ENCODE results near the gene TBXT. TPM values are rescaled to one million over a fixed set of nuclear protein-coding genes. Genes with fewer than 3 reads are reported as not detected.

Gene TBXT, protein sequence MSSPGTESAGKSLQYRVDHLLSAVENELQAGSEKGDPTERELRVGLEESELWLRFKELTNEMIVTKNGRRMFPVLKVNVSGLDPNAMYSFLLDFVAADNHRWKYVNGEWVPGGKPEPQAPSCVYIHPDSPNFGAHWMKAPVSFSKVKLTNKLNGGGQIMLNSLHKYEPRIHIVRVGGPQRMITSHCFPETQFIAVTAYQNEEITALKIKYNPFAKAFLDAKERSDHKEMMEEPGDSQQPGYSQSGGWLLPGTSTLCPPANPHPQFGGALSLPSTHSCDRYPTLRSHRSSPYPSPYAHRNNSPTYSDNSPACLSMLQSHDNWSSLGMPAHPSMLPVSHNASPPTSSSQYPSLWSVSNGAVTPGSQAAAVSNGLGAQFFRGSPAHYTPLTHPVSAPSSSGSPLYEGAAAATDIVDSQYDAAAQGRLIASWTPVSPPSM
- not detected for total RNA-seq

DNA sequence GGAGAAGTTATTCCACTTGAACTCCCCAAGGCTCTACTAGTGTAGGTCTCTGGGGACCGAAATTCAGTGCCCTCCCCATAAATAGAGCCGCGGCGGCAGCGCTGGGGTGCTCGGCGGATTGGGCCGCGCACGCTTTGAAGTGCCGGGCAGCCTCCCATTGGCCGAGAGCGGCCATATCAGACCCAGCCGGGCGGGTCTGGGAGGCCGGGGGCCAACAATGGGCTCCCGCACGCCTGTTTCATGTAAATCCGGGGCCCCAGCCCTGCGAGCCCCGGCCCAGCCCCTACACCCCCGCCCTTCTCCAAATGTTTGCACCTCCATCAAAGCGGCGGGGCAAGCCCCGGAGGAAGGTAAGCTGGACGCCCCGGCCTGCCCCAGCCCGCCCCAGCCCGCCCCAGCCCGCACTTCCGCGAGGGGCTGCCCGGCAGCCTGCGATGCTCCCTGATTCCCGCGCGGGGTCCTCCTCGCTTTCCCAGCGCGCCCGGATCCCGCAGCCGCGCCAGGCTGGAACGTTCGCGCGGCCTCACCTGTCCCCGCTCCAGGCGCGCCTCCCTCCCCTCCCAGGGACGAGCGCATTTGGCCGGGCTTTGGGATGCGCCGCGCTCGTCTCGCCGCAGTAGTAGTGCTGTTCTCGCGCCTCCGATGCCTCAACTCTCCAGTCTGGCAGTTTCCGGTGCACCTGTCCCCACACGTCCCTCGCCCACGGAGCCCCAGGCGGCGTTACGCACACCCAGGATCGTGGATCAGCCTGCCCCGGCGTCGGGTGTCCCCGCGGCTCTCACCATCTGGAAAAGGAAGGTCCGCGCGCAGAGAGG lies at the start of gene TBXT:
Gene TBXT, minus strand, starts transcription at position 51 of the 815 bp plus-strand sequence. CDS start 260 bp downstream, outside the sequence.
- TF ChIP-seq EP300 (IDR thresholded peaks at IDR 0.05) (no peak), POLR2A (IDR thresholded peaks at IDR 0.05) (no peak), POLR2AphosphoS5 (IDR thresholded peaks at IDR 0.05) (no peak)
- TF ChIP-seq, protein P1, sequence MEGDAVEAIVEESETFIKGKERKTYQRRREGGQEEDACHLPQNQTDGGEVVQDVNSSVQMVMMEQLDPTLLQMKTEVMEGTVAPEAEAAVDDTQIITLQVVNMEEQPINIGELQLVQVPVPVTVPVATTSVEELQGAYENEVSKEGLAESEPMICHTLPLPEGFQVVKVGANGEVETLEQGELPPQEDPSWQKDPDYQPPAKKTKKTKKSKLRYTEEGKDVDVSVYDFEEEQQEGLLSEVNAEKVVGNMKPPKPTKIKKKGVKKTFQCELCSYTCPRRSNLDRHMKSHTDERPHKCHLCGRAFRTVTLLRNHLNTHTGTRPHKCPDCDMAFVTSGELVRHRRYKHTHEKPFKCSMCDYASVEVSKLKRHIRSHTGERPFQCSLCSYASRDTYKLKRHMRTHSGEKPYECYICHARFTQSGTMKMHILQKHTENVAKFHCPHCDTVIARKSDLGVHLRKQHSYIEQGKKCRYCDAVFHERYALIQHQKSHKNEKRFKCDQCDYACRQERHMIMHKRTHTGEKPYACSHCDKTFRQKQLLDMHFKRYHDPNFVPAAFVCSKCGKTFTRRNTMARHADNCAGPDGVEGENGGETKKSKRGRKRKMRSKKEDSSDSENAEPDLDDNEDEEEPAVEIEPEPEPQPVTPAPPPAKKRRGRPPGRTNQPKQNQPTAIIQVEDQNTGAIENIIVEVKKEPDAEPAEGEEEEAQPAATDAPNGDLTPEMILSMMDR (IDR thresholded peaks at IDR 0.05), result no peak
- peaks cover 98% of the 10 kb centered on the region for H3K27me3 ChIP-seq
- WGBS, result 1% methylated on average over 33 of the region's 79 CpGs
- peaks cover 23% of the 10 kb centered on the region for H3K4me1 ChIP-seq
- H3K9me3 ChIP-seq, result no peaks in the 10 kb centered on the region
- no peak within 1 kb of the TSS for H3K27ac ChIP-seq
- no peaks in the 10 kb centered on the region for H3K36me3 ChIP-seq
- peak within 1 kb of the TSS; percentile 41 for H3K4me3 ChIP-seq
- no peak for DNase-seq (ENCODE audit: low spot score in 2 of 2)

DNA sequence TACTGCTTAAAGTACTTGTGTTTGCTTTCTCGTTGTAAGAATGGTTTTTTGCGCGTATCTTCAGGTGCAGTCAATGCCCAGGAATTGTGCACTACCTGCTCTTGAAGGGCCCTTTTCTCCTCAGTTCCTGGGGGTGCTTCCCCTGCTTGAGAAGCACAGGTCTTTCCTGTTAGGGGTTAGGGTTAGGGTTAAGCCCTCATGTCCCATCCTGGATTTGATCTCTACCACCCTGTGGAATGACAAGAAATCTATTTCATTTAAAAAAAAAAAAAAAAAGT lies 39.6 kb upstream of the TBXT start:
- TF ChIP-seq, protein P1 (IDR thresholded peaks at IDR 0.05), result no peak
- TF ChIP-seq POLR2AphosphoS5 (IDR thresholded peaks at IDR 0.05) (no peak), POLR2A (IDR thresholded peaks at IDR 0.05) (no peak), EP300 (IDR thresholded peaks at IDR 0.05) (no peak)
- no peak overlapping the region for H3K4me3 ChIP-seq
- no peaks in the 10 kb centered on the region for H3K9me3 ChIP-seq
- WGBS, result 82% methylated on average over 3 of the region's 3 CpGs
- no peaks in the 10 kb centered on the region for H3K4me1 ChIP-seq
- no peaks in the 10 kb centered on the region for H3K36me3 ChIP-seq
- no peaks in the 10 kb centered on the region for H3K27me3 ChIP-seq
- no peak overlapping the region for H3K27ac ChIP-seq
- no peak for DNase-seq (ENCODE audit: low spot score in 2 of 2)

DNA sequence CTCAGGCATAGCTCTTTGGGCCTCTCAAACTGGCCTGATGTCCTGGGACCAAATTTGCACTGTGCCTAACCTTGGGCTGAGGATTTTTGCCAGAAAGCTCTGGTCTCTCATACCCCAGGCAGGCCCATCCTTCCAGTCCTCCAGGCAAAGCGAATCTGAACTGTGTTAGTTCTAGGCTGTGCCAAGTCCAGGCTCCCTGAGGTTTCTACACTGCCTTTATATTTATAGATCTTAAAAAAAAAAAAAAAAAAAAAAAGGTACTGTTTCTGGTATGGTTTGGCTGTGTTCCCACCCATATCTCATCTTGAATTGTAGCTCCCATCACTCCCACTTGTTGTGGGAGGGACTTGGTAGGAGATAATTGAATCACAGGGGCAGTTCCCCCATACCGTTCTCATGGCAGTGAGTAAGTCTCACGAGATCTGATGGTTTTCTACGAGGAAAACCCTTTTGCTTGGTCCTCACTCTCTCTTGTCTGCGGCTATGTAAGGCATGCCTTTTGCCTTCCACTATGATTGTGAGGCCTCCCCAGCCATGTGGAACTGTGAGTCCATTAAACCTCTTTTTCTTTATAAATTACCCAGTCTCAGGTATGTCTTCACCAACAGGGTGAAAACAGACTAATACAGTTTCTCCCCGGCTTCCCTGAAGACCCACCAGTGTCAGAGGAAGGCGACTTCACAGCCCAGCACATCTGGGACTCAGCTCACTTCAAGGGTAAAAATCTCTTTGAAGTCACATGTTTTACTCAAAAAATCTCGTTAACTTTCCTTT lies 39.0 kb upstream of the TBXT start:
- Histone ChIP-seq H3K27ac (no peak overlapping the region), H3K4me1 (no peaks in the 10 kb centered on the region), H3K27me3 (no peaks in the 10 kb centered on the region), H3K4me3 (no peak overlapping the region), H3K36me3 (no peaks in the 10 kb centered on the region), H3K9me3 (no peaks in the 10 kb centered on the region)
- no peak for DNase-seq (ENCODE audit: low spot score in 2 of 2)
- 65% methylated on average over 8 of the region's 8 CpGs for WGBS
- TF ChIP-seq, protein P1 (IDR thresholded peaks at IDR 0.05), result no peak

DNA sequence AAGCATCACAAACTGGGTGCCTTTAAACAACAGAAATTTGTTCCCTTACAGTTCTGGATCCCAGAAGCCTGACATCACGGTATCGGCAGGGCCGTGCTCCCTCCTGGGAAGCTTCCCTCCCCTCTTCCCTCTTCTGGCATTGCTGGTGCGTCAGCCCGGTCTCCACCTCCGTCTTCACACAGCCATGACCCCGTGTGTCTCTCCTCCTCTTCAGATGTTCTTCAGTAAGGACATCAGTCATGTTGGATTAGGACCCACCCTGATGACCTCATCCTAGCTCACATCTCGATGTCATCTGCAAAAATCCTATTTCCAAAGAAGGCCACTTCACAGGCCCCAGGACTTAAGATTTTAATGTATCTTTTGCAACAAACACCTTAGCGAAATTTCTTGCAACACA lies 38.4 kb upstream of the TBXT start:
- Histone ChIP-seq H3K9me3 (no peaks in the 10 kb centered on the region), H3K27me3 (no peaks in the 10 kb centered on the region), H3K36me3 (no peaks in the 10 kb centered on the region), H3K4me3 (no peak overlapping the region), H3K4me1 (no peaks in the 10 kb centered on the region), H3K27ac (no peak overlapping the region)
- 84% methylated on average over 9 of the region's 9 CpGs for WGBS
- no peak for DNase-seq (ENCODE audit: low spot score in 2 of 2)
- TF ChIP-seq POLR2A (IDR thresholded peaks at IDR 0.05) (no peak), POLR2AphosphoS5 (IDR thresholded peaks at IDR 0.05) (no peak), EP300 (IDR thresholded peaks at IDR 0.05) (no peak)
- TF ChIP-seq, protein P1 (IDR thresholded peaks at IDR 0.05), result no peak

Data from suprapubic skin (tissue), 4 donors.